Measurements from ENCODE around the gene MTA3.

GRCh38 chr2:42532397-42532796 is 36.0 kb upstream of the MTA3 start:
- TF ChIP-seq CTCF (conservative IDR thresholded peaks at IDR 0.05; ENCODE audit: low read length) = no peak
- TF ChIP-seq EZH2phosphoT487 (IDR thresholded peaks at IDR 0.05; ENCODE audit: borderline replicate concordance) = no peak

Measured in Loucy (cell line).